ENCODE data around the gene ISL2. TPM values are rescaled to one million over a fixed set of nuclear protein-coding genes. Genes with fewer than 3 reads are reported as not detected.

ISL2 gene
- total RNA-seq, 6 experiments from 2014 or later = 3.7 to 6.6 (median 5.0) TPM

- Mint-ChIP-seq H3K4me3 (no peak overlapping the region), H3K27me3 (ENCODE audit: insufficient read depth) (peaks cover 17% of the 10 kb centered on the region), H3K27ac (no peak overlapping the region), H3K36me3 (ENCODE audit: low read depth) (no peaks in the 10 kb centered on the region), H3K9me3 (no peaks in the 10 kb centered on the region), H3K4me1 (ENCODE audit: low read depth) (peaks cover 31% of the 10 kb centered on the region)
- no peak for DNase-seq
- TF ChIP-seq, protein P1, sequence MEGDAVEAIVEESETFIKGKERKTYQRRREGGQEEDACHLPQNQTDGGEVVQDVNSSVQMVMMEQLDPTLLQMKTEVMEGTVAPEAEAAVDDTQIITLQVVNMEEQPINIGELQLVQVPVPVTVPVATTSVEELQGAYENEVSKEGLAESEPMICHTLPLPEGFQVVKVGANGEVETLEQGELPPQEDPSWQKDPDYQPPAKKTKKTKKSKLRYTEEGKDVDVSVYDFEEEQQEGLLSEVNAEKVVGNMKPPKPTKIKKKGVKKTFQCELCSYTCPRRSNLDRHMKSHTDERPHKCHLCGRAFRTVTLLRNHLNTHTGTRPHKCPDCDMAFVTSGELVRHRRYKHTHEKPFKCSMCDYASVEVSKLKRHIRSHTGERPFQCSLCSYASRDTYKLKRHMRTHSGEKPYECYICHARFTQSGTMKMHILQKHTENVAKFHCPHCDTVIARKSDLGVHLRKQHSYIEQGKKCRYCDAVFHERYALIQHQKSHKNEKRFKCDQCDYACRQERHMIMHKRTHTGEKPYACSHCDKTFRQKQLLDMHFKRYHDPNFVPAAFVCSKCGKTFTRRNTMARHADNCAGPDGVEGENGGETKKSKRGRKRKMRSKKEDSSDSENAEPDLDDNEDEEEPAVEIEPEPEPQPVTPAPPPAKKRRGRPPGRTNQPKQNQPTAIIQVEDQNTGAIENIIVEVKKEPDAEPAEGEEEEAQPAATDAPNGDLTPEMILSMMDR (IDR thresholded peaks at IDR 0.05) = no peak
Measured at GRCh38 chr15:76321602-76322001, 15.0 kb upstream of the ISL2 start.

DNA sequence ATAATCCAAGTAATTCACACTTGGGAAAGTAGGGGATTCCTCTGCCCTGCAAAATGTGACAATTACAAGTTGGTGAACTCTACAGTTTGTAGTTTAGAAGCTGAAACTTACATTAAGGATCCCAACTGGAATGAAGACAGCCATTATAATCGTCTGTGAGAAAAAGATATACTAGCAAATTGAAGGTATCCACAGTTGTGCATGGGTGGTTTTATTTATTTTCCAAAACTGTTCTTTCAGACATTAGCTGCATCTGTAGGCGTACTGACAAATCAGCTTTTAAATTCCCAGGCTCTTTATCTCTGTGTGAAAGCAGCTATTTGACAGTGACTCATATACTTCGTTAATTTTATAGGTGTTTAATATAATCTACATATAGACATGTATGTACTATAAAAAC lies 12.5 kb upstream of the ISL2 start:
- no peaks in the 10 kb centered on the region for H3K36me3 Mint-ChIP-seq (ENCODE audit: low read depth)
- TF ChIP-seq, protein P1 (IDR thresholded peaks at IDR 0.05) = no peak
- no peaks in the 10 kb centered on the region for H3K9me3 Mint-ChIP-seq
- no peak overlapping the region for H3K4me3 Mint-ChIP-seq
- H3K27ac Mint-ChIP-seq = no peak overlapping the region
- DNase-seq = no peak
- H3K27me3 Mint-ChIP-seq (ENCODE audit: insufficient read depth) = peaks cover 23% of the 10 kb centered on the region
- peaks cover 53% of the 10 kb centered on the region for H3K4me1 Mint-ChIP-seq (ENCODE audit: low read depth)

GRCh38 chr15:76325704-76326103 lies 10.9 kb upstream of the ISL2 start:
- TF ChIP-seq, protein P1 (IDR thresholded peaks at IDR 0.05) = no peak
- no peak overlapping the region for H3K27ac Mint-ChIP-seq
- H3K4me1 Mint-ChIP-seq (ENCODE audit: low read depth) = peaks cover 53% of the 10 kb centered on the region
- H3K36me3 Mint-ChIP-seq (ENCODE audit: low read depth) = no peaks in the 10 kb centered on the region
- H3K27me3 Mint-ChIP-seq (ENCODE audit: insufficient read depth) = peaks cover 23% of the 10 kb centered on the region
- no peak overlapping the region for H3K4me3 Mint-ChIP-seq
- H3K9me3 Mint-ChIP-seq = no peaks in the 10 kb centered on the region
- DNase-seq = no peak

- H3K27me3 Mint-ChIP-seq (ENCODE audit: insufficient read depth) = peaks cover 19% of the 10 kb centered on the region
- peak; percentile 60 for DNase-seq
- TF ChIP-seq, protein P1 (IDR thresholded peaks at IDR 0.05) = no peak; the same call in 1 of the 2 replicates
- H3K27ac Mint-ChIP-seq = no peak overlapping the region
- H3K9me3 Mint-ChIP-seq = no peaks in the 10 kb centered on the region
- peaks cover 43% of the 10 kb centered on the region for H3K4me1 Mint-ChIP-seq (ENCODE audit: low read depth)
- H3K4me3 Mint-ChIP-seq = no peak overlapping the region
- H3K36me3 Mint-ChIP-seq (ENCODE audit: low read depth) = no peaks in the 10 kb centered on the region
Measured at GRCh38 chr15:76327191-76328105, 9.1 kb upstream of the ISL2 start.

- Mint-ChIP-seq H3K9me3 (no peaks in the 10 kb centered on the region), H3K27me3 (ENCODE audit: insufficient read depth) (peaks cover 16% of the 10 kb centered on the region), H3K36me3 (ENCODE audit: low read depth) (no peaks in the 10 kb centered on the region), H3K27ac (no peak overlapping the region), H3K4me1 (ENCODE audit: low read depth) (peaks cover 43% of the 10 kb centered on the region), H3K4me3 (no peak overlapping the region)
- DNase-seq = no peak
- TF ChIP-seq, protein P1 (IDR thresholded peaks at IDR 0.05) = no peak
Measured at GRCh38 chr15:76328106-76328696, 8.4 kb upstream of the ISL2 start.
